Fibroblast of skin of scalp (primary cell): Measurements from ENCODE around the gene SLC13A3.

Experiments
- DNase-seq: peaks from one replicate; pipeline ENCODE4 v3.0.0-alpha.2; 2013

The SLC13A3 gene

GRCh38 chr20:46602429-46602828 is 48.8 kb downstream of the SLC13A3 start:
- no peak for DNase-seq

DNA sequence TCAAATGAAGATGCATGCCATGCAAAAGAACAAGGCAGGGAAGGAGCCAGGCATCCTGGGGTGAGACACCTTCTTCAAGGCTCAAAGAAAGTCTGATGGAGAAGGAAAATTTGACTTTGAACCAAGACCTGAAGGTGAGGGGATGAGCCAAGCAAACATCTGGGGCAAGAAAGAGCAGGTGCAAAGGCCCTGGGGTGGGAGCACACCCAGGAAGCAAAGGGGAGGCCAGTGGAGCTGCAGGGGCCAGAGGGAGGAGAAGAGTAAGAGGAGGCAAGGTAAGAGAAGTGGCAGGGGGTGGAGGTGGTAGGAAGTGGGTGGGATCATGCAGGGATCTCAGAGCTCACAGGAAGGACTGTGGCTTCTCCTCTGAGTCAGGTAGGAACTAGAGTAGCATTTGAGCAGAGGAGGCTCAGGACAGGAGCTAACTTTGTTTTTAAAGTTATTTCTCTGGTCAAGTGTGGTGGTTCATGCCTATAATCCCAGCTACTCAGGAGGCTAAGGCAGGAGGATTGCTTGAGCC is 49.6 kb downstream of the SLC13A3 start:
- DNase-seq, result no peak

- DNase-seq, result no peak
These were observed 50.9 kb downstream of the SLC13A3 start for GRCh38 chr20:46600286-46600752.

- no peak for DNase-seq
These were observed 51.9 kb downstream of the SLC13A3 start for GRCh38 chr20:46599227-46599987.

DNA sequence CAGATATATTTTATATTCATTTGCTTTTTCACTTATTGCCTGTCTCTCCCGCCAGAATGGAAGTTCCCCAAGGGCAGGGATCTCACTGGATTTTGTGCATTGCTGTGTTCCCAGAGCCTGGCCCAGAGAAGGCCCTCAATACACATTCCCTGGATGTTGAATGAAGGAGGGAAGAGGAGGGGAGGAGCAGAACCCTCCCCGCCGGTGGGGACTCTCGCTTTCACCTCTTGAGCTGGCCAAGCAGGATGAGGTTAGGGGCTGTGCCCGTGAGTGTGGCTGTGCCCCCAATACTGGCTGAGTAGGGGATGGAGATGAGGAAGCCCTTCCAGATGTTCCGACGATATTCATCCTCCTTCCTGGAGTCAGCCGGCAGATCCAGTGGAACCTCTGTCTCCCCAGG is 55.3 kb downstream of the SLC13A3 start:
- no peak for DNase-seq

DNA sequence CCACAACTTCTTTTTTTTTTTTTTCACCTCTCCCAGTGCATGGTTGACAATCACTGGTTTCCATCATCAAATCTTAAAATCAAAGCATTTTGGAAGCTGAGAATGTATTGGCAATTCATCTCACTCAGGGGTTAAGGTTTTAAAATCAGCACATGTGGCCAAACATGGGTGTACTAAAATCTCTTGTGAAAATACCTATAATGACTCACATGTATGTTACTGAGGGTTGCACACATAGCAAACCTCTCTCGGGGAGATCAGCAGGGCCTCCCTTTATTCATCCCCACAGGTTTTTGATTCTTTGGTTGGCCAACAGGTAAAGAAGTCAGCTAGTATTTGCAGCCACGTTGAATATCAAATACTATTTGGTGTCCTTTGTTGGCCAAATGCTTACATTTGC is 56.5 kb downstream of the SLC13A3 start:
- no peak for DNase-seq

- no peak for DNase-seq
These were observed 58.5 kb downstream of the SLC13A3 start for GRCh38 chr20:46592580-46593362.

DNA sequence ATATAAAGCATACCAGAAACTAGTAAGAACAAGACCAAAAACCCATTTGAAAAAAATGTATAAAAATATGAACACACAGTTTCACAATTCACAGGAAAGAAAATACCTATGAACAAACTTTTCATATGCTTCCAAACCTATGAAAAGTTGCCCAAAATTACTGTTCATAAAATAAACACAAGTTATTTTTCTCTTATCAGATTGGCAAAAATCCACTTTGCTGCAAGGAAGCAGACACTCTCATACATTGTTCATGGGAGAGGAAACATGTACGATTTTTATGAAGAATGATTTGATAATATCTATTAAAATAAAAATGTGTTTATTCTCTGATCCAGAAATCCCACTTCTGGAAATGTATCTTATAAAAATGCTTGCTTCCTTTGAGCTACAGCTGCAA is 60.8 kb downstream of the SLC13A3 start:
- DNase-seq, result no peak

DNA sequence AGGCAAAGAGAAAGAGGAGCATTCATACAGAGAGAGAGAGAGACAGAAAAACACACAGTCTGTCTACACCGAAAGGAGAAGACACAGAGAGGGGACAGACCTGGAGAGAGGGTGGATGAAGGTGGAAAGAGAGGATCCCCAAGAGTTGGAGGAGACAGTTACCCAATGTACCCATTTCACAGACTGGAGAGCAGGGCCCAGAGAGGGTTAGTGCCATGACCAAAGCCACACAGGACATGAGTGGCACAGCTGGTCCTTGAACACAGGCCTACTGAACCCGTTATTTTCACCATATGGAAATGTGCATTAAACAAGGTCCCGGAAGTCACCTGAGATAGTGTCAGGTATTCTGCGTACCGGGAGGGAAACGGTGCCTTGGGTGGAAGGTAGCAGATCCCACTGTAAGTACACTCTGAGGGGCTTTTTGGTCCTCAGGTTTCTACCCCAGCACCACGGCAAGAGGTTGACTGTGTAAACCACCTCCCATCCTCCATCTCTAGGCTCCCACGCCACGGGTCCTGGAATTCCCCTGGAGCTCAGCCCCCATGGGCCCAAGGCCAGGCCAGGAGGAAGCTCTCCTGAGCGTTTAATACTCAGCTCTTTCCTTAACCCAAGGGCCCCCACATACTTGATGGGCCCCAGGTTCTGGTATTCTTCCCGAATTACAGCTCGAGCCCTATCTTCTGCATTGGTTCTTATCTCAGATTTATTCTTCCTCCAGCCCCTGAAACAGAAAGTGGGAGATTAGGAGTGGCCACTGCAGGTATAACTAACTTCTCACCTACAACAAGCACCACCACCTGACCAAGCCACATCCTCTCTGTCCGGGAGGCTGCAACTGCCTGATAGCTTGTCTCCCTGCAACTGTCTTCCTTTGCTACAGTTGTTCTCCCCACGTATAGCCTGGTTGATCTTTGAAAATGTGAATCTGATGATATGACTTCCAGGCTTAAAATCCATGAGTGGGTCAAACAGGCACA is 62.4 kb downstream of the SLC13A3 start:
- DNase-seq, result no peak

DNA sequence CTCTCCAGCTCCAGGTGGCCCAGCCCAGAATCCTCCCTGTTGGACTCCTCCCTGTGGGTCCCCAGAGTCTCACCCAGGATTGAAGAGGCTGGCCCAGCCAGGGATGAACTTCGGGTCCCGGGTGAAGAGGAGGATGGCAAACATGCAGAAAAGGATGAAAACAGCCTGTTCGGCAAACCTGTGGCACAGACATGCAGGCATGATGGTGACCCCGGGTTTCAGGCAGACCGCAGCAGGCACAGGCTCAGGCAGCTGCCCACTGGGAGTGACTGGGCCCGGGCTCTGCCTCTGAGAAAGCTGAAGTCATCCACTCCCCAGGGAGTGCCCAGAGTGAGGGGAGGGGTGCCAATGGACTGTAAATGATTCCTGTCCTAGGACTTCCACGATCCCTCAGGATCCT is 63.3 kb downstream of the SLC13A3 start:
- no peak for DNase-seq

- DNase-seq, result no peak
These were observed 64.5 kb downstream of the SLC13A3 start for GRCh38 chr20:46586724-46587123.

DNA sequence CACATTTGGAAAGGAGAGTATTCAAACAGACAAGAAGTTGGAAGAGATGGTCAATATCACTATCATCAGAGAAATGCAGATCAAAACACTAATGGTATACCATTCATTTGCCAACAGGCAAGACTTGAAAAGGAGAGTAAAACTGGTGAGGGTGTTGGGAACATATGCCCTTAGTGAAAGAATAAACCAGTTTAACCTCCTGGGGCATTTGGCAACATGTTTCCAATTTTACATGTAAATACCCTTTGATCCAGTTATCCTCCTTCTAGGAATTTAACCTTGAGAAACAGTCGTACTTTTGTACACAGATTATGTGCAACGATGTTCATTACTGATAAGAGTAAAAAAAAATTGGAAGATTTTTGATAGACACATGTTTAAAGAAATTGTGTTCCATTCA is 66.8 kb downstream of the SLC13A3 start:
- DNase-seq, result no peak

- DNase-seq, result no peak
These were observed 67.6 kb downstream of the SLC13A3 start for GRCh38 chr20:46583411-46584214.

DNA sequence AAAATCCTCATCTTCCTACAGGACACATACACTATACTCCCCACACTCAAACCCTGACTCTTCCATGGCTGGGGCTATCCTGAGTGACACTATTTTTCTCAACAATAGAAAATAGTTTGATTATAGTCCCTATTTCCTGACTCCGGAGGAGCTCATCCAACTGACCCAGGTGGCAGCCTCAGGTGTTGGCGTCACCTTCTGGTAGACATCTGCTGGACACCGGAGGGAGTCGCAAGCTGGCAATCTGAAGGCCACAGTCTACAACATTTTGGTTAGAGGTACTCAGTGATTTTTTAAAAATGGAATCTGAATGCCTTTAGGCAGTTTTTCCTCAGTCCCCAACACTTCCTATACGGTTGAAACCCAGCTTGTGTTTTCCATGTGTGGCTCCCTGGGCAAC is 68.6 kb downstream of the SLC13A3 start:
- DNase-seq, result no peak

GRCh38 chr20:46581391-46581790 is 69.9 kb downstream of the SLC13A3 start:
- no peak for DNase-seq

- DNase-seq, result no peak
These were observed 70.5 kb downstream of the SLC13A3 start for GRCh38 chr20:46580613-46581205.

- DNase-seq, result no peak
These were observed 72.5 kb downstream of the SLC13A3 start for GRCh38 chr20:46578745-46579144.

DNA sequence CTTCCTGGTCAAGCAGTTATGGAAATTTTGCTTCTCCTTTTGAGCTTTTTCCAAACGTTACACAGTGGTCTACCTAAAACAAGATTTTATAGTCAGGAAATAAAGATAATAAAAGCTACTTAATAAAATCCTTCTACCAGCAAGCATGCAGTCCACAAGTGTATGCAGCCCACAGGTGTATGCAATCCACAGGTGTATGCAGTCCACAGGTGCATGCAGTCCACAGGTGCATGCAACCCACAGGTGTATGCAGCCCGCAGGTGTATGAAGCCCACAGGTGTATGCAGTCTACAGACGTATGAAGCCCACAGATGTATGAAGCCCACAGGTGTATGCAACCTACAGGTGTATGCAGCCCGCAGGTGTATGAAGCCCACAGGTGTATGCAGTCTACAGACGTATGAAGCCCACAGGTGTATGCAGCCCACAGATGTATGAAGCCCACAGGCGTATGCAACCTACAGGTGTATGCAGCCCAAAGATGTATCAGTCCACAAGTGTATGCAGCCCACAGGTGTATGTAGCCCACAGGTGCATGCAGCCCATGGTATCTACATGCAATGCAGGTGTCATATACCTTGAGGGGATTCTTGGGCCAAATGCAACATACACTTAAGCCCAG is 74.4 kb downstream of the SLC13A3 start:
- no peak for DNase-seq

- no peak for DNase-seq
These were observed 75.3 kb downstream of the SLC13A3 start for GRCh38 chr20:46575937-46576461.

GRCh38 chr20:46575394-46575793 is 75.9 kb downstream of the SLC13A3 start:
- no peak for DNase-seq
